Measurements from ENCODE around the gene PLOD1. TPM values are rescaled to one million over a fixed set of nuclear protein-coding genes. Genes with fewer than 3 reads are reported as not detected.
"Not testable (repeated sequence)": the region's sequence is repeated elsewhere in the genome, so short reads cannot be mapped to it uniquely, and the experiment has no call there.

PLOD1 gene
- polyA plus RNA-seq, 3 donors from 2014 or later = 36.2 to 81.9 (median 73.8) TPM

DNA sequence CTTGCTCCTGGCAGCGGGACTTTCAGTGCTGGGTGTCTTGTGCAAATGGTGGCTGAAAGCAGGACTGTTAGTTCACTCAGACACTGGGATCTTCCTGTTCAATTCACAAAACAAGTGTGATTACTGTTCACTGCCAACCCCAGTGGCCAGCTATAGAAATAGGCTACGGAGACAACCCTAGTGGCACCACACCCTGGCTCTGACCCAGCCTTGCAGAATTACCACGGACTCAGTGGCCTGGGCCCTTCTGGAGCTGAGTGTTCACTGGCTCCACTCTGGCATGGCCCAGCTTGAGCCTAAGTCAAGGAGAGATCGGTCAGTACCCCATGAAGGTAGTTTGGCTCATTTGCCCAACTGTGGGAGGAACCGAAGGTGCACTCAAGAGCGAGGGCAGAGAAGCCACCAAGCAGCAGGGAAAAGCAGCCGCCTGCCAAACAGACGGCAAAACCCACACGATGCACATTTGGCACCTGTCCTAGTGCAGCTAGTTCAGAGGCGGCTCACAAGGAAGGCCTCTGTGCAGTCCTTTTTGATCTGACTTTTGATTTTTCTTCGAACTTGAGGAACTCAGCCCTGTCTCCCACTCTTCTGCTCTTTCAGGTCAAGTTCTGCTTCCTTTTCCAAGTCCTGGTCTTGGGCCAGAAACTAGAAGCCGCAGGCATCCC is 14.1 kb upstream of the PLOD1 start:
- H3K4me1 Mint-ChIP-seq = peaks cover 37 to 49% of the 10 kb centered on the region in 2 donors
- no peaks in the 10 kb centered on the region for H3K9me3 Mint-ChIP-seq
- H3K36me3 Mint-ChIP-seq = peaks cover 0 to 22% (median 14%) of the 10 kb centered on the region in 3 donors
- peak overlapping the region in 2 of 6 donors; percentile 34 to 68 for H3K27ac Mint-ChIP-seq
- no peak overlapping the region for H3K4me3 Mint-ChIP-seq
- DNase-seq = no peak
- peaks cover 0 to 5% (median 3%) of the 10 kb centered on the region in 3 donors for H3K27me3 Mint-ChIP-seq (ENCODE audit: low read depth in 3 of 3)

- Mint-ChIP-seq H3K36me3 (peaks cover 0 to 22% (median 14%) of the 10 kb centered on the region in 3 donors), H3K4me1 (peaks cover 37 to 49% of the 10 kb centered on the region in 2 donors), H3K9me3 (no peaks in the 10 kb centered on the region), H3K27me3 (ENCODE audit: low read depth in 3 of 3) (peaks cover 0 to 5% (median 3%) of the 10 kb centered on the region in 3 donors), H3K27ac (peak overlapping the region in 1 of 6 donors; percentile 40), H3K4me3 (no peak overlapping the region)
- no peak for DNase-seq
Measured at GRCh38 chr1:11921022-11921421, 13.5 kb upstream of the PLOD1 start.

DNA sequence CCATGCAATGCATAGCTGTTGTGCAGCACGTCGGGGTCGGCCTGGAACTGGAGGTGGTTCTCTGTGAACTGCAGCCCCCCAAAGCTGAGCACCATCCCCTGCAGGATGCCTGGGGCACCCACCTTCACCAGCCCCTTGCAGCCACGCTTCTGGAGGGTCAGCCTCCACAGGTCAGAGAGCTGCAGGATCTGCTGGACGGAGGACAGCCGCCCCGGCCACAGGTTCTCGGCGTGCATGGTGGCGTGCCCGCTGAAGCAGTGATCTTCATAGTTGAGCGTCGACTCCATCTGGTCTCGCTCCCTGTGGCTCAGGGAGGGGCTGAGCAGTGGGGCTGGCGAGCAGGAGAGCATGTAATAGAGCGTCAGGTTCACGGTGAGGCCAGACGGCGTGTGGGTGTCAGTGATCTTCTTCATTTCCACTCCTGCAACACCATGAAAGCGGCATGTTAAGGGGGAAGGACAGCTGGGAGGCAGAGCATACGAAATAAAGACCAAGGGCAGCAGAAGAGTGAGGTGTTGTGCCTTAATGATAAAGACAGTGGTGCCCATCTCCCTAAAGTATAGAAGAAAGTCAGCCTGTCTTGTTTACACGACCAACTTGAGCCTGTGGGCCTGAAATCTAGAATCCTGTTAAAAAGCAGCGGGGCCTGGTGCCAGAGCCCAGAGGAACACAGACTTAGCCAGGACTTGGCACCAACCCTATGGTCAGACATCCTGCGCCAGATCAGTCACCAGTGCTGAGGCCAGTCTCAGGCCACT is 11.3 kb upstream of the PLOD1 start:
- peak overlapping the region in 5 of 6 donors; percentile 18 to 81 (median 72) for H3K27ac Mint-ChIP-seq
- H3K27me3 Mint-ChIP-seq (ENCODE audit: low read depth in 3 of 3) = peaks cover 6 to 8% (median 6%) of the 10 kb centered on the region in 3 donors
- H3K4me3 Mint-ChIP-seq = peak overlapping the region; percentile 81 to 92 (median 88)
- no peak for DNase-seq
- H3K4me1 Mint-ChIP-seq = peaks cover 42 to 56% of the 10 kb centered on the region in 2 donors
- peaks cover 0 to 22% (median 14%) of the 10 kb centered on the region in 3 donors for H3K36me3 Mint-ChIP-seq
- H3K9me3 Mint-ChIP-seq = no peaks in the 10 kb centered on the region

- H3K4me1 Mint-ChIP-seq = peaks cover 42 to 56% of the 10 kb centered on the region in 2 donors
- no peaks in the 10 kb centered on the region for H3K9me3 Mint-ChIP-seq
- peak overlapping the region; percentile 81 to 92 (median 88) for H3K4me3 Mint-ChIP-seq
Measured at GRCh38 chr1:11923827-11924113, 10.7 kb upstream of the PLOD1 start.

DNA sequence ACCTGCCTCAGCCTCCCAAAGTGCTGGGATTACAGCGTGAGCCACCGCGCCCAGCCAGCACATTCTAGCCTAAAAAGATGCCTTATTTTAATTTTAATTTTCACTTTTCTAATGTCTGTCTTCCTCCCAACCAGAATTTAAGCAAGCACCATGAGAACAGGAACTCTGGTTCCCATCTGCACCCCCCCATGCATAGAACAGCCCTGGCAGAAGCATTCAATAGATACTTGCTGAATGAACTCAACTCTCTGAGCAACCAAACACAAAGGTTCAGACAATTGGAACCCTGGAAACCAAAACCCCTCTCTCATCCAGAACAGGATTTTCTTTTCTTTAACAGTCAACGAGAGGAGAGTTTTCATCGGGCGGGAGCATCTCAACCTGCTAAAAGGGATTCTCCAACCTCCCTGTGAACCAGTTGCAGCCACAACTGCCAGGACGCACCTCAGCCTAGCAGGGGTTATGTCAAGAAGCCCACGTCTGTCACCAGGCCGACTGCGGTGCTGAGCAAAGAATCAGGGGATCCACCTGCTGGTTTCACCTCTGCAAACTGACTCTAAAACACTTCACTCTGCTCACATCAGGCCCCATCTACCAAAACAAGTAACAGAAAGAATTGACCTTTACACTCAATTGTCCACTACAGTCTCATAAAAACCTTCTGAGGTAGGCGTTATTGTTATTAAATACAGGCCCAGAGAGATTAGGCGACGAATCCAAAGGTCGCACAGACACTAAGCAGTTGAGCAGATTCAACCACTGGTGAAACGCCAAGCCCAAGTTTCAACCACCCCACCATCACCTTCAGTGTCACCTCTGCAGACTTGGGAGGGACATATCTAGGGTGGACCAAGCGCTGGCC is 10.0 kb upstream of the PLOD1 start:
- Mint-ChIP-seq H3K4me1 (peaks cover 42 to 49% of the 10 kb centered on the region in 2 donors), H3K27ac (peak overlapping the region; percentile 63 to 84 (median 80)), H3K9me3 (no peaks in the 10 kb centered on the region), H3K4me3 (peak overlapping the region; percentile 81 to 92 (median 88)), H3K36me3 (peaks cover 0 to 17% (median 14%) of the 10 kb centered on the region in 3 donors), H3K27me3 (ENCODE audit: low read depth in 3 of 3) (peaks cover 6 to 8% (median 6%) of the 10 kb centered on the region in 3 donors)
- DNase-seq = no peak

More at GRCh38 chr1:11923827-11924113, 10.7 kb upstream of the PLOD1 start:
- no peak for DNase-seq
- H3K36me3 Mint-ChIP-seq = peaks cover 0 to 22% (median 14%) of the 10 kb centered on the region in 3 donors
- H3K27me3 Mint-ChIP-seq (ENCODE audit: low read depth in 3 of 3) = peaks cover 6 to 8% (median 6%) of the 10 kb centered on the region in 3 donors
- peak overlapping the region; percentile 62 to 81 (median 75) for H3K27ac Mint-ChIP-seq

GRCh38 chr1:11925196-11925937 is 9.2 kb upstream of the PLOD1 start:
- peaks cover 38 to 41% of the 10 kb centered on the region in 2 donors for H3K4me1 Mint-ChIP-seq
- H3K27me3 Mint-ChIP-seq (ENCODE audit: low read depth in 3 of 3); H3K36me3 Mint-ChIP-seq; H3K9me3 Mint-ChIP-seq; DNase-seq: not testable (repeated sequence)
- peak overlapping the region; percentile 81 to 92 (median 88) for H3K4me3 Mint-ChIP-seq
- peak overlapping the region in 1 of 6 donors; percentile 79 for H3K27ac Mint-ChIP-seq

DNA sequence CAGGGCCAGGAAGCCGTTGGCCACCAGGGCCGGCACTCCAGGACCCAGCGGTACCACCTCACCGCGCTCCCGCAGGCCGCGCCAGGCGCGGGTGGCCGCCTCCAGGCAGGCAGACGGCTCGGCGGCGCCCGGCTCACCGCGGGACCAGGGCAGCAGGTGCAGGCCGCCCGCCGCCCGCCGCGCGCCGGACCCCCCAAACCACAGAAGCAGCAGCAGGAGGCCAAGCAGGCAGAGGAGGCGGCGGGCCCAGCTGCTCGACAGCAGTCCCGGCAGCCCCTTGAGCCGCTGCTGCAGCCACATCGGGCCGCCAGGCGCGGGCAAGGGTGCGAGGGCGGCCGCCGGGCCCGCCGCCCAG is 8.6 kb upstream of the PLOD1 start:
- H3K4me1 Mint-ChIP-seq = peaks cover 34 to 36% of the 10 kb centered on the region in 2 donors
- H3K27ac Mint-ChIP-seq = peak overlapping the region in 1 of 6 donors; percentile 70

DNA sequence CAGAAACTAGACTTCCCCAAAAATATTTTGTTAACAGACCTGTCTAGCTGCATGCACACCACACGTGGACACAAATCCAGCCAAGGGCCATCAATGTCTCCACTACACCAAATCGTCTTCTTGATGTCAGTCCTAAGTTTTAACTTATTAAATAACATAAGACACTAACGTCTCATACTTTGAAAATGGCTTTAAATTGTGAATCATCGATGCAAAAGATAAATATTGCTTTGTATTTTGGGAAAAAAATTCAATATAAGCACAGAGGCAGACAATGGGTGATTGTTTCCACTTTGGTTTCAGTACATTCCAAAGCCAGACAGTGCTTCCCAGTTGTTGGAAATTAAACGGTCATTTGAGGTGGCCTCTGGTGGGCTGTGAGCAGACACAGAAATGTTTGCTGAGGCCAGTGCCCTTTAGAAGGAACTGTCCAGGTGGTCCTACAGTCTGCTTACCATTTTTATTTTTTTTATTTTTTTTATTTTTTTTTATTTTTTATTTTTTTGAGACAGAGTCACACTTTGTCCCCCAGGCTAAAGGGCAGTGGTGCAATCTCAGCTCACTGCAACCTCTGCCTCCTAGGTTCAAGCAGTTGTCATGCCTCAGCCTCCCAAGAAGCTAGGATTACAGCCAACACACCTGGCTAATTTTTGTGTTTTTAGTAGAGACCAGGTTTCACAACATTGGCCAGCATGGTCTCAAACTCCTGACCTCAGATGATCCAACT is 6.5 kb upstream of the PLOD1 start:
- Mint-ChIP-seq H3K27me3 (ENCODE audit: low read depth in 3 of 3) (peaks cover 6 to 9% (median 7%) of the 10 kb centered on the region in 3 donors), H3K36me3 (peaks cover 0 to 8% (median 7%) of the 10 kb centered on the region in 3 donors), H3K4me1 (peaks cover 28 to 29% of the 10 kb centered on the region in 2 donors), H3K4me3 (peak overlapping the region; percentile 18 to 70 (median 46)), H3K27ac (peak overlapping the region in 1 of 6 donors; percentile 53), H3K9me3 (no peaks in the 10 kb centered on the region)
- DNase-seq = no peak

More for the DNA sequence above, 8.6 kb upstream of the PLOD1 start:
- Mint-ChIP-seq H3K4me3 (peak overlapping the region in 2 of 5 donors; percentile 88 to 89), H3K36me3 (peaks cover 0 to 8% (median 7%) of the 10 kb centered on the region in 3 donors), H3K9me3 (no peaks in the 10 kb centered on the region), H3K27me3 (ENCODE audit: low read depth in 3 of 3) (peaks cover 6 to 9% (median 6%) of the 10 kb centered on the region in 3 donors)
- no peak for DNase-seq

DNA sequence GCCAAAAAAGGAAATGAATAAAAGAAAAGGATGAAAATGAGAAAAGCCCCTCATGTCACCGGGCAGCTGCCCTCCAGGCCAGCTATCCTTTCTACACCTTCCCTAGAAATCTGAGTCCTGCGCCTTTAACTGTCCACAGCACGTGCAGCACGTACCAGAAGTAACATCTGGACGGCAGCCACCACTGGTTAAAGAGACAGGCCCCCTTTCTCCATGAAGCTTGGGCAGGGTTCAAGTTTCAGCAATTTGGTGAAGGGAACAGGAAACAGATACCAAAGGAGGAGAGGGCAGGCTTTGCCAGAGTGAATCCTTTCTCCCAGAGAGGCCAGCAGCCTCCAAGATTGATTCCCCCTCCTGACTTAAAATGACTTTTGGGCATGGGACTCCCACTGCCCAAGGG is 4.7 kb upstream of the PLOD1 start:
- H3K4me3 Mint-ChIP-seq = no peak overlapping the region
- H3K27me3 Mint-ChIP-seq (ENCODE audit: low read depth in 3 of 3) = peaks cover 2 to 7% (median 6%) of the 10 kb centered on the region in 3 donors
- H3K27ac Mint-ChIP-seq = no peak overlapping the region
- no peaks in the 10 kb centered on the region for H3K9me3 Mint-ChIP-seq
- H3K36me3 Mint-ChIP-seq = peaks cover 0 to 1% (median 0%) of the 10 kb centered on the region in 3 donors
- no peak for DNase-seq
- H3K4me1 Mint-ChIP-seq = peaks cover 11 to 19% of the 10 kb centered on the region in 2 donors

- DNase-seq = no peak
- Mint-ChIP-seq H3K4me3 (no peak overlapping the region), H3K4me1 (peaks cover 7 to 18% of the 10 kb centered on the region in 2 donors), H3K27ac (no peak overlapping the region), H3K9me3 (no peaks in the 10 kb centered on the region), H3K27me3 (ENCODE audit: low read depth in 3 of 3) (peaks cover 2 to 7% (median 5%) of the 10 kb centered on the region in 3 donors), H3K36me3 (no peaks in the 10 kb centered on the region)
Measured at GRCh38 chr1:11930571-11931445, 3.7 kb upstream of the PLOD1 start.

DNA sequence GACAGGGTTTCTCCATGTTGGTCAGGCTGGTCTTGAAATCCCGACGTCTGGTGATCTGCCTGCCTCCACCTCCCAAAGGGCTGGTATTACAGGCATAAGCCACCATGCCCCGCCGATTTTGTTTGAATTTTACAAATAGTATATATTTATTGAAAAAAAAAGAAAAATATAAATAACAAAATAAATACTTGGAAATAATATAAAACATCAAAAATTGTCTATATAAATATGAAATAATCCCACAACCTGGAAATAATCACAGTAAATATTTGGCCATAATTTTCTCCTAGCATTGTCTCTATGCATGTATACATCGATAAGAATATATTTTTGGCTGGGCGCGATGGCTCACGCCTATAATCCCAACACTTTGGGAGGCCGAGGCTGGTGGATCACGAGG is 2.7 kb upstream of the PLOD1 start:
- H3K4me1 Mint-ChIP-seq = peaks cover 0 to 17% of the 10 kb centered on the region in 2 donors
- DNase-seq = no peak
- H3K27me3 Mint-ChIP-seq (ENCODE audit: low read depth in 3 of 3) = peaks cover 0 to 2% (median 1%) of the 10 kb centered on the region in 3 donors
- no peak overlapping the region for H3K27ac Mint-ChIP-seq
- H3K4me3 Mint-ChIP-seq = no peak overlapping the region
- no peaks in the 10 kb centered on the region for H3K9me3 Mint-ChIP-seq
- H3K36me3 Mint-ChIP-seq = no peaks in the 10 kb centered on the region

DNA sequence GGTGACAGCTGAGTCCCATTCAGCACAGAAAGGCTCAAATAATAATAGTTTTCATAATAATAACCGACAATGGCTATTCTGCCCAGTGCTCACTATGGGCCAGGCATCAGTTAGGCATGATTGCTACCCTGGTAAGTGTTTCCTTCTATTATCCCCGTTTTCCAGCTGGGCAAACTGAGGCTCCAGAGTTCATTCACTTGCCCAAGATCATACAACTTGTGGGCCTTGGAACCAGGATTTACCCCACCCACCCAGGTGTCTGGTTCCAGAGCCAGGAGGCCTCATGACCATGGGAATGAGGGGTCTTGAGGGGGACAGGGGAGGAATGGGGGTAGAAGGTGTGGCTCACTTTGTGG is 518 bp downstream of the PLOD1 start:
- Mint-ChIP-seq H3K36me3 (no peaks in the 10 kb centered on the region), H3K27me3 (ENCODE audit: low read depth in 3 of 3) (peaks cover 0 to 2% (median 1%) of the 10 kb centered on the region in 3 donors), H3K27ac (peak overlapping the region; percentile 28 to 84 (median 58)), H3K4me1 (peaks cover 0 to 21% of the 10 kb centered on the region in 2 donors), H3K9me3 (no peaks in the 10 kb centered on the region), H3K4me3 (peak overlapping the region; percentile 85 to 90 (median 85))
- no peak for DNase-seq

Data from immature natural killer cell (primary cell).